GM23338 (cell line): Measurements from ENCODE around the gene DFFA. TPM values are rescaled to one million over a fixed set of nuclear protein-coding genes. Genes with fewer than 3 reads are reported as not detected.

Experiments used
- ATAC-seq: fragments of 200-7000 bp; cut with Tn5 transposase; 3 replicates; pipeline ENCODE4 v1.9.1; 2020
- DNase-seq: peaks from one replicate; pipeline ENCODE4 v3.0.0-alpha.2; 2015; ENCODE audit warnings: low spot score
- H2AFZ ChIP-seq: fragments of 200-600 bp; sonication (generic); 2 replicates; pipeline ENCODE4 v1.8.0; 2016; ENCODE audit warnings: antibody characterized with exemption, mild to moderate bottlenecking, moderate library complexity
- H3F3A ChIP-seq: fragments of 200-600 bp; sonication (generic); replicated peaks from 2 replicates; pipeline ENCODE4 v1.8.0; 2017; ENCODE audit warnings: antibody characterized with exemption, mixed run types, low read depth
- H3K27ac ChIP-seq: fragments of 200-600 bp; sonication (generic); 2 replicates; pipeline ENCODE4 v1.6.1; 2016; ENCODE audit warnings: low read depth
- H3K27me3 ChIP-seq: fragments of 200-600 bp; sonication (generic); 2 replicates; pipeline ENCODE4 v1.8.0; 2016; ENCODE audit warnings: mild to moderate bottlenecking, mixed run types, moderate library complexity; ENCODE audit not compliant: insufficient read depth
- H3K36me3 ChIP-seq: fragments of 200-600 bp; sonication (generic); 2 replicates; pipeline ENCODE4 v1.8.0; 2016; ENCODE audit warnings: mild to moderate bottlenecking; ENCODE audit not compliant: insufficient read depth
- H3K4me1 ChIP-seq: fragments of 200-600 bp; sonication (generic); 2 replicates; pipeline ENCODE4 v1.8.0; 2016; ENCODE audit warnings: mild to moderate bottlenecking, moderate library complexity; ENCODE audit not compliant: insufficient read depth
- H3K4me2 ChIP-seq: fragments of 200-600 bp; sonication (generic); 2 replicates; pipeline ENCODE4 v1.7.1; 2017; ENCODE audit warnings: mixed run types
- H3K4me3 ChIP-seq: fragments of 200-600 bp; sonication (generic); 2 replicates; pipeline ENCODE4 v1.6.1; 2016; ENCODE audit warnings: mixed run types
- H3K79me2 ChIP-seq: fragments of 200-600 bp; sonication (generic); replicated peaks from 2 replicates; pipeline ENCODE4 v1.8.0; 2017; ENCODE audit warnings: mild to moderate bottlenecking; ENCODE audit not compliant: insufficient read depth
- H3K9me2 ChIP-seq: fragments of 200-600 bp; sonication (generic); 2 replicates; pipeline ENCODE4 v1.8.0; 2017; ENCODE audit not compliant: insufficient read depth
- H4K20me1 ChIP-seq: fragments of 200-600 bp; sonication (generic); replicated peaks from 2 replicates; pipeline ENCODE4 v1.8.0; 2017; ENCODE audit warnings: mild to moderate bottlenecking; ENCODE audit not compliant: insufficient read depth
- H3K27ac Mint-ChIP-seq: 2 replicates; pipeline ENCODE4 v1.8.0; 2020; ENCODE audit warnings: inconsistent platforms, mild to moderate bottlenecking, moderate library complexity, mixed read lengths
- H3K27me3 Mint-ChIP-seq: 3 replicates; pipeline ENCODE4 v1.8.0; 2022; ENCODE audit warnings: low read depth, mild to moderate bottlenecking, moderate library complexity, mixed read lengths, inconsistent platforms; ENCODE audit not compliant: insufficient read depth, poor library complexity
- H3K36me3 Mint-ChIP-seq: 3 replicates; pipeline ENCODE4 v1.8.0; 2021; ENCODE audit warnings: low read depth, mild to moderate bottlenecking, inconsistent platforms, moderate library complexity, mixed read lengths
- H3K4me1 Mint-ChIP-seq: 3 replicates; pipeline ENCODE4 v1.8.0; 2020; ENCODE audit warnings: mild to moderate bottlenecking, inconsistent platforms, mixed read lengths
- H3K4me3 Mint-ChIP-seq: 3 replicates; pipeline ENCODE4 v1.8.0; 2021; ENCODE audit warnings: moderate library complexity, mild to moderate bottlenecking, inconsistent platforms, mixed read lengths
- H3K9me3 Mint-ChIP-seq: 3 replicates; pipeline ENCODE4 v1.8.0; 2020; ENCODE audit warnings: moderate library complexity, mild to moderate bottlenecking, inconsistent platforms, mixed read lengths
- EZH2 ChIP-seq: fragments of 200-600 bp; sonication (generic); IDR thresholded peaks from one replicate; pipeline ENCODE4 v1.8.0; 2017; ENCODE audit warnings: antibody characterized with exemption, mild to moderate bottlenecking, low read depth; ENCODE audit not compliant: unreplicated experiment
- JUNB ChIP-seq: IDR thresholded peaks from one replicate; pipeline ENCODE4 v1.6.1; 2016; ENCODE audit warnings: antibody characterized with exemption; ENCODE audit not compliant: unreplicated experiment
- NANOG ChIP-seq: IDR thresholded peaks from 2 replicates; pipeline ENCODE4 v1.6.1; 2016; ENCODE audit warnings: antibody characterized with exemption, borderline replicate concordance
- polyA plus RNA-seq: library from polyadenylated mRNA; unstranded; fragments of >200 nt; fragmentation: Nextera tagmentation; extraction: Ambion mirVana; gene quantifications from 2 replicates; pipeline ENCODE4 v1.2.1, GENCODE V29; 2016
- total RNA-seq: library from RNA; depleted of rRNA; stranded (reverse); fragments of >200 nt; shearing (Covaris generic); gene quantifications from 2 replicates; pipeline ENCODE4 v1.2.3, GENCODE V29; 2014
- TF ChIP-seq, protein P1 (sequence below): IDR thresholded peaks from one replicate; pipeline ENCODE4 v1.6.1; 2018; ENCODE audit warnings: antibody characterized with exemption; ENCODE audit not compliant: unreplicated experiment
- TF ChIP-seq, protein P2 (sequence below): IDR thresholded peaks from 2 replicates; pipeline ENCODE4 v1.6.1; 2016; ENCODE audit warnings: antibody characterized with exemption
- TF ChIP-seq, protein P3 (sequence below), 2 experiments: fragments of 200-600 bp in 1 of 2; sonication (generic) in 1 of 2; conservative IDR thresholded peaks; 2 replicates each; pipeline versions ENCODE4 v1.5.1 to v1.6.1; 2016 to 2017; ENCODE audit warnings: antibody characterized with exemption in 2 of 2, low read depth in 2 of 2, mild to moderate bottlenecking in 2 of 2, moderate library complexity in 1 of 2

The DFFA gene
- total and polyA plus RNA-seq, 2 experiments from 2014 or later: 65.2 to 82.0 TPM

- no peaks in the 10 kb centered on the region for H3K9me2 ChIP-seq
- H4K20me1 ChIP-seq: peaks cover 17% of the 10 kb centered on the region
- ATAC-seq (no peak), DNase-seq (no peak)
- H3K79me2 ChIP-seq: peaks cover 64% of the 10 kb centered on the region
- Mint-ChIP-seq H3K36me3 (no peaks in the 10 kb centered on the region; the same call in 2 of the 3 replicates), H3K9me3 (no peaks in the 10 kb centered on the region), H3K4me3 (no peak overlapping the region), H3K27ac (no peak overlapping the region), H3K4me1 (peaks cover 73% of the 10 kb centered on the region), H3K27me3 (no peaks in the 10 kb centered on the region)
- TF ChIP-seq, protein P1, sequence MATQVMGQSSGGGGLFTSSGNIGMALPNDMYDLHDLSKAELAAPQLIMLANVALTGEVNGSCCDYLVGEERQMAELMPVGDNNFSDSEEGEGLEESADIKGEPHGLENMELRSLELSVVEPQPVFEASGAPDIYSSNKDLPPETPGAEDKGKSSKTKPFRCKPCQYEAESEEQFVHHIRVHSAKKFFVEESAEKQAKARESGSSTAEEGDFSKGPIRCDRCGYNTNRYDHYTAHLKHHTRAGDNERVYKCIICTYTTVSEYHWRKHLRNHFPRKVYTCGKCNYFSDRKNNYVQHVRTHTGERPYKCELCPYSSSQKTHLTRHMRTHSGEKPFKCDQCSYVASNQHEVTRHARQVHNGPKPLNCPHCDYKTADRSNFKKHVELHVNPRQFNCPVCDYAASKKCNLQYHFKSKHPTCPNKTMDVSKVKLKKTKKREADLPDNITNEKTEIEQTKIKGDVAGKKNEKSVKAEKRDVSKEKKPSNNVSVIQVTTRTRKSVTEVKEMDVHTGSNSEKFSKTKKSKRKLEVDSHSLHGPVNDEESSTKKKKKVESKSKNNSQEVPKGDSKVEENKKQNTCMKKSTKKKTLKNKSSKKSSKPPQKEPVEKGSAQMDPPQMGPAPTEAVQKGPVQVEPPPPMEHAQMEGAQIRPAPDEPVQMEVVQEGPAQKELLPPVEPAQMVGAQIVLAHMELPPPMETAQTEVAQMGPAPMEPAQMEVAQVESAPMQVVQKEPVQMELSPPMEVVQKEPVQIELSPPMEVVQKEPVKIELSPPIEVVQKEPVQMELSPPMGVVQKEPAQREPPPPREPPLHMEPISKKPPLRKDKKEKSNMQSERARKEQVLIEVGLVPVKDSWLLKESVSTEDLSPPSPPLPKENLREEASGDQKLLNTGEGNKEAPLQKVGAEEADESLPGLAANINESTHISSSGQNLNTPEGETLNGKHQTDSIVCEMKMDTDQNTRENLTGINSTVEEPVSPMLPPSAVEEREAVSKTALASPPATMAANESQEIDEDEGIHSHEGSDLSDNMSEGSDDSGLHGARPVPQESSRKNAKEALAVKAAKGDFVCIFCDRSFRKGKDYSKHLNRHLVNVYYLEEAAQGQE: no peak
- no peak for TF ChIP-seq JUNB
- TF ChIP-seq, protein P2, sequence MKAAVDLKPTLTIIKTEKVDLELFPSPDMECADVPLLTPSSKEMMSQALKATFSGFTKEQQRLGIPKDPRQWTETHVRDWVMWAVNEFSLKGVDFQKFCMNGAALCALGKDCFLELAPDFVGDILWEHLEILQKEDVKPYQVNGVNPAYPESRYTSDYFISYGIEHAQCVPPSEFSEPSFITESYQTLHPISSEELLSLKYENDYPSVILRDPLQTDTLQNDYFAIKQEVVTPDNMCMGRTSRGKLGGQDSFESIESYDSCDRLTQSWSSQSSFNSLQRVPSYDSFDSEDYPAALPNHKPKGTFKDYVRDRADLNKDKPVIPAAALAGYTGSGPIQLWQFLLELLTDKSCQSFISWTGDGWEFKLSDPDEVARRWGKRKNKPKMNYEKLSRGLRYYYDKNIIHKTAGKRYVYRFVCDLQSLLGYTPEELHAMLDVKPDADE: no peak
- H3K4me2 ChIP-seq: peak overlapping the region; percentile 16; the same call in 1 of the 2 replicates
- H3F3A ChIP-seq: no peaks in the 10 kb centered on the region; the same call in 1 of the 2 replicates
- no peak overlapping the region for H2AFZ ChIP-seq
- H3K4me1 ChIP-seq: peaks cover 68% of the 10 kb centered on the region
- no peaks in the 10 kb centered on the region for H3K27me3 ChIP-seq
- no peak overlapping the region for H3K4me3 ChIP-seq
- H3K27ac ChIP-seq: no peak overlapping the region
- no peaks in the 10 kb centered on the region for H3K36me3 ChIP-seq
Observed at GRCh38 chr1:10516925-10517676, 44.8 kb upstream of the DFFA start.

DNA sequence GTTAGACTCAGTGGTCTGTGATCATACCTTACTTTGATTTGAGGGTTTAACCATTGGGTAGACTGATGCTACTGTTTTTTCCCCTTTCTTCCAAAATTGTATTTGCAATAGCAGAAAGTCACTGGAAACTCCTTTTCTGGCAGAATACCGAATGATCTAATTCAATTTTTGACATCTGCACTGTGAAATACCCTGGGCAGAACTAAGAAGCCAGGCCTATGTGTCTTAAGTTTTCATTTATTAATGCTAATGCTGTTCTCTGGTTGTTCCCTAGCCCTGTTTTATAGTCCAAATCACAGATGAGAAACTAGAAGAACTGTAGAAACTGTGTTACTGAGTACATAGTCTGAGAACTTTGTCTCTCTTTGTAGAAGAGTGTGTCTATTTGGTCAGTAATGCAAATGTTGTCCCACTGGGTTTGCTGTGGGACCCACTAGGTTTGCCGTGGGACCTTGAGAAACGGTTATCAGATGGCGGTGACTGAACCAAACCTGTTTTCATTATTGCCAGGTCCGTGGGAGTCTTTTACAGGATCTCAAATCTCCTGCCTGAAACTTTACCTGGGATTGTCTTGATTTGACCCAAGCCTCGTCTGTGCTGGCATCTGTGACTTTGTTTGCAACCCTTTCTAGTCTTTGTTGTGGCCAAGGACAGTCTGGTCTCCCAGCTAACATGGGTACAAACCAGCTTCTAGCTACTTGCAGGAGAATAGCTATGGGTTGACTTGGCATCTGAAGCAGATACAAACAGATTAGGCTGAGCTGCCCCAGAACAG is 43.8 kb upstream of the DFFA start:
- H3F3A ChIP-seq: no peaks in the 10 kb centered on the region; the same call in 1 of the 2 replicates
- H3K27ac ChIP-seq: no peak overlapping the region
- H3K9me2 ChIP-seq: no peaks in the 10 kb centered on the region
- H3K4me2 ChIP-seq: no peak overlapping the region
- Mint-ChIP-seq H3K4me3 (no peak overlapping the region), H3K27ac (no peak overlapping the region), H3K4me1 (peaks cover 65% of the 10 kb centered on the region), H3K9me3 (no peaks in the 10 kb centered on the region), H3K36me3 (no peaks in the 10 kb centered on the region; the same call in 2 of the 3 replicates), H3K27me3 (no peaks in the 10 kb centered on the region)
- H3K4me1 ChIP-seq: peaks cover 64% of the 10 kb centered on the region
- no peaks in the 10 kb centered on the region for H3K27me3 ChIP-seq
- DNase-seq (no peak), ATAC-seq (no peak)
- H3K36me3 ChIP-seq: no peaks in the 10 kb centered on the region
- peaks cover 17% of the 10 kb centered on the region for H4K20me1 ChIP-seq
- no peak overlapping the region for H3K4me3 ChIP-seq
- H3K79me2 ChIP-seq: peaks cover 70% of the 10 kb centered on the region
- no peak overlapping the region for H2AFZ ChIP-seq
- TF ChIP-seq EZH2: no peak
- TF ChIP-seq, protein P3, sequence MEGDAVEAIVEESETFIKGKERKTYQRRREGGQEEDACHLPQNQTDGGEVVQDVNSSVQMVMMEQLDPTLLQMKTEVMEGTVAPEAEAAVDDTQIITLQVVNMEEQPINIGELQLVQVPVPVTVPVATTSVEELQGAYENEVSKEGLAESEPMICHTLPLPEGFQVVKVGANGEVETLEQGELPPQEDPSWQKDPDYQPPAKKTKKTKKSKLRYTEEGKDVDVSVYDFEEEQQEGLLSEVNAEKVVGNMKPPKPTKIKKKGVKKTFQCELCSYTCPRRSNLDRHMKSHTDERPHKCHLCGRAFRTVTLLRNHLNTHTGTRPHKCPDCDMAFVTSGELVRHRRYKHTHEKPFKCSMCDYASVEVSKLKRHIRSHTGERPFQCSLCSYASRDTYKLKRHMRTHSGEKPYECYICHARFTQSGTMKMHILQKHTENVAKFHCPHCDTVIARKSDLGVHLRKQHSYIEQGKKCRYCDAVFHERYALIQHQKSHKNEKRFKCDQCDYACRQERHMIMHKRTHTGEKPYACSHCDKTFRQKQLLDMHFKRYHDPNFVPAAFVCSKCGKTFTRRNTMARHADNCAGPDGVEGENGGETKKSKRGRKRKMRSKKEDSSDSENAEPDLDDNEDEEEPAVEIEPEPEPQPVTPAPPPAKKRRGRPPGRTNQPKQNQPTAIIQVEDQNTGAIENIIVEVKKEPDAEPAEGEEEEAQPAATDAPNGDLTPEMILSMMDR (conservative IDR thresholded peaks at IDR 0.05; ENCODE audit: low read depth in 2 of 2): no peak
- TF ChIP-seq, protein P1: no peak
- no peak for TF ChIP-seq JUNB
- TF ChIP-seq NANOG: no peak
